HG03457 (cell line): ENCODE data around the gene DLEC1.
A peak's percentile ranks its signal among the peaks of the same experiment; 100 is the strongest.

Experiments
- ATAC-seq: cut with Tn5 transposase; IDR thresholded peaks from one replicate; pipeline ENCODE4 v1.9.1; 2021; ENCODE audit warnings: moderate number of reproducible peaks; ENCODE audit not compliant: unreplicated experiment

DLEC1 gene, protein sequence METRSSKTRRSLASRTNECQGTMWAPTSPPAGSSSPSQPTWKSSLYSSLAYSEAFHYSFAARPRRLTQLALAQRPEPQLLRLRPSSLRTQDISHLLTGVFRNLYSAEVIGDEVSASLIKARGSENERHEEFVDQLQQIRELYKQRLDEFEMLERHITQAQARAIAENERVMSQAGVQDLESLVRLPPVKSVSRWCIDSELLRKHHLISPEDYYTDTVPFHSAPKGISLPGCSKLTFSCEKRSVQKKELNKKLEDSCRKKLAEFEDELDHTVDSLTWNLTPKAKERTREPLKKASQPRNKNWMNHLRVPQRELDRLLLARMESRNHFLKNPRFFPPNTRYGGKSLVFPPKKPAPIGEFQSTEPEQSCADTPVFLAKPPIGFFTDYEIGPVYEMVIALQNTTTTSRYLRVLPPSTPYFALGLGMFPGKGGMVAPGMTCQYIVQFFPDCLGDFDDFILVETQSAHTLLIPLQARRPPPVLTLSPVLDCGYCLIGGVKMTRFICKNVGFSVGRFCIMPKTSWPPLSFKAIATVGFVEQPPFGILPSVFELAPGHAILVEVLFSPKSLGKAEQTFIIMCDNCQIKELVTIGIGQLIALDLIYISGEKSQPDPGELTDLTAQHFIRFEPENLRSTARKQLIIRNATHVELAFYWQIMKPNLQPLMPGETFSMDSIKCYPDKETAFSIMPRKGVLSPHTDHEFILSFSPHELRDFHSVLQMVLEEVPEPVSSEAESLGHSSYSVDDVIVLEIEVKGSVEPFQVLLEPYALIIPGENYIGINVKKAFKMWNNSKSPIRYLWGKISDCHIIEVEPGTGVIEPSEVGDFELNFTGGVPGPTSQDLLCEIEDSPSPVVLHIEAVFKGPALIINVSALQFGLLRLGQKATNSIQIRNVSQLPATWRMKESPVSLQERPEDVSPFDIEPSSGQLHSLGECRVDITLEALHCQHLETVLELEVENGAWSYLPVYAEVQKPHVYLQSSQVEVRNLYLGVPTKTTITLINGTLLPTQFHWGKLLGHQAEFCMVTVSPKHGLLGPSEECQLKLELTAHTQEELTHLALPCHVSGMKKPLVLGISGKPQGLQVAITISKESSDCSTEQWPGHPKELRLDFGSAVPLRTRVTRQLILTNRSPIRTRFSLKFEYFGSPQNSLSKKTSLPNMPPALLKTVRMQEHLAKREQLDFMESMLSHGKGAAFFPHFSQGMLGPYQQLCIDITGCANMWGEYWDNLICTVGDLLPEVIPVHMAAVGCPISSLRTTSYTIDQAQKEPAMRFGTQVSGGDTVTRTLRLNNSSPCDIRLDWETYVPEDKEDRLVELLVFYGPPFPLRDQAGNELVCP (N-terminal part only)

DNA sequence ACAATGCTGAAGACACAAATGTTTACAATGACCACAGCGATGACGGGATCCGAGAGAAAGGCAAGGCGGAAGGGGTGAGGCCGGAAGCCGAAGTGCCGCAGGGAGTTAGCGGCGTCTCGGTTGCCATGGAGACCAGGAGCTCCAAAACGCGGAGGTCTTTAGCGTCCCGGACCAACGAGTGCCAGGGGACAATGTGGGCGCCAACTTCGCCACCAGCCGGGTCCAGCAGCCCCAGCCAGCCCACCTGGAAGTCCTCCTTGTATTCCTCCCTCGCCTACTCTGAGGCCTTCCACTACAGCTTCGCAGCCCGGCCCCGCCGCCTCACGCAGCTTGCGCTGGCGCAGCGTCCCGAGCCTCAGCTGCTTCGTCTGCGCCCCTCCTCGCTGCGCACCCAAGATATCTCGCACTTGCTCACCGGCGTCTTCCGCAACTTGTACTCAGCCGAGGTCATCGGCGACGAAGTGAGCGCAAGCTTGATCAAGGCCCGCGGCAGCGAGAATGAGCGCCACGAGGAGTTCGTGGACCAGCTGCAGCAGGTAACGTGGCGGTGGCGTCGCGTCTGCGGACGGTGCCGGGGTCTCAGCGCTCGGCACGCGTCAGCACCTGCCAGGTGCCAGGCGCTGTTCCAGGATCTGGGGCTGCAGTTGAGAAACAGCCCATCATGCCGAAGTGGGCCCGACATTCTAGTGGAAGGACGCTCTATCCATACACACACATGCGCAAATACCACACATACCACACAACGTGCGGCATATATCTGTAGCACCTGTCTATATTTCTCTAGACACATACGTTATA, at the start of gene DLEC1:
Gene DLEC1 (plus strand): TSS at position 108 of the 798 bp plus-strand sequence. CDS start 18 bp downstream, at position 126.
- ATAC-seq: peak; percentile 79

DNA sequence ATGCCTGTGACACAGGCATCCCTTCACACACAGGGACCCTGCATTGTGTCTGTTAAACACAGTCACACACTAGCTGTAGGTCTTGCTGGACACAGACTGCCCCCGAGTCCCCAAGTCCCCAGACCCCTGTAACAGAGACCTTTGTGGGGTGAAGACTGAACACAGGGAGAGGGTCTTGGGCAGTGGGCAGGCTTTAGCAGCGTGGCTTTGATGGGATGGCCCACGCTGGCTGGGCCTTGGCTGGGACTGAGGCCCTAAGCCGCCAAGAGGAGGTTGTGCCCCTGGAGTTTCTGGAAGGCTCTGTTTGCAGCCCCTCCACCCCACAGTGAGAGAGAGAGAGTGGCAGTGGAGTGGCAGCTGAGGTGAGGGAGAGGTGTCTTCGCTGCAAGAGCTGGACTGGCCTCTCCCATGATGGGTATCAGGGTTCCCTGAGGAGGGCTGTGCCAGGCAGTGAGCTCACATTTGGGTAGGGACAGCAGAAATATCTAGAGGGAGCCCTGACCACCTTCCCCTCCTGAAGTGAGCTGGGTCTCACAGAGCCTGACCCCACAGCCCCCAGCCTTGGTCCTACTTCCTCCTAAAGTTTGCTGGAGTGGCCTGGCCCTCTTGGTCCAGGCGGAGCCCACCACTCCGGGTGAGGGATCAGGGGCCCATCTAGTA, 49.1 kb upstream of the DLEC1 start:
- ATAC-seq: no peak

DNA sequence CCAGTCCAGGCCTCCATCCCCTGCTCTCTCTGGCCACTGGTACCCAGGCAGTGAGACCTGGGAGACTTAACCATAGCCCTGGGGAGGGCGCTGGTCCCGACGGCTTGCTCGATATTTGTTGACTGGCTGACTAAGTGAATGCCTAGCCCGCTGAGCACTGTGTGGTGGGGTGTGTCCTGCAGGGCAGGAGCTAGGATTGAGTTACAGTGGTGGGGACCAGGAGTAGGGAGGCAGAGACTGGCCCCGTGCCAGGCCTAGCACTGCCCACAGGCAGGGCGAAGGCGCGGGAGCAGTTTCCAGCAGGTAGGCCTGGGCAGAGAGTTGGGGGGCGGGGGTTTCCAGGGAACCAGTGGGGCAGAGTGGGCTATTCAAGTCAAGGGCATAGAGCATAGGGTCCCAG, 48.5 kb upstream of the DLEC1 start, which contains the start of gene VILL:
Gene VILL (plus strand): TSS at position 260 of the 400 bp plus-strand sequence. CDS start 2,887 bp downstream, outside the sequence.
- no peak for ATAC-seq

DNA sequence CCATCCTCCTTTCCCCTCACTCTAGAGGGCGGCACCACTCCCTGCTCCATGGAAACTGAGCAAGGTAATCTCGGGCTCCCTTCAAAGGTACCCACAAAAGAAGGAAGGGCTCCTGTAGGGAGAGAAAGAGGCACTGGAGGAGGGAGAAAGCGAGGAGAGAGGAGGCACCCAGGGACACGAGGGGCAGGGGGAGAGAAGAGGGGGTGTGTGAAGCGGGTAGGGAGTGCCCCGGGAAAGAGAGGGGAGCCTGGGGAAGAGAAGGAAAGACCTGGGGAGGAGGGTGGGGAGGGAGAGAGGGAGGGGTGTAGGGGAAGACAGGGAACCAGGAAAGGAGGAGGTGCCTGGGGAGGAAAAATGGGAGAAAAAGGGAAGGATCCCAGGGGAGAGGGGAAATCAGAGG, 47.9 kb upstream of the DLEC1 start:
- no peak for ATAC-seq

DNA sequence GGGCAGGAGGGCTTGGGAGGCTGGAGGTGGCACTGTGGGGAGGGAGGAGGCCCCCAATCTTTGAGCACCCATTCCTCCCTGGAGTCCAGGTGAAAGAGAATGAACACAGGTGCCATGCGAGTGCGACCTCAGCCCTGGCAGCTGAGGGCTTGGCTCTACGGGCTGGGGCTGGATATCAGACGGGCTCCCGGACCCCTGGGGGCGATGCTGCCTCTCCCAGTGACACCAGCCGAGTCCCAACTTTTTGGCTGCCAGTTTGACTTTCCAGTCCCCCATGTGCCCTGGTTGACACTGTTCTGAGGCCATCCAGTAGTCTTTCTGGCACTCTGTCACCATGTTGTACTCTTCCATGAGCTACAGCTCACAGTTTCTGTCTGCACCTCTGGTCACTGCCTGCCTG, 47.2 kb upstream of the DLEC1 start:
- ATAC-seq: no peak

DNA sequence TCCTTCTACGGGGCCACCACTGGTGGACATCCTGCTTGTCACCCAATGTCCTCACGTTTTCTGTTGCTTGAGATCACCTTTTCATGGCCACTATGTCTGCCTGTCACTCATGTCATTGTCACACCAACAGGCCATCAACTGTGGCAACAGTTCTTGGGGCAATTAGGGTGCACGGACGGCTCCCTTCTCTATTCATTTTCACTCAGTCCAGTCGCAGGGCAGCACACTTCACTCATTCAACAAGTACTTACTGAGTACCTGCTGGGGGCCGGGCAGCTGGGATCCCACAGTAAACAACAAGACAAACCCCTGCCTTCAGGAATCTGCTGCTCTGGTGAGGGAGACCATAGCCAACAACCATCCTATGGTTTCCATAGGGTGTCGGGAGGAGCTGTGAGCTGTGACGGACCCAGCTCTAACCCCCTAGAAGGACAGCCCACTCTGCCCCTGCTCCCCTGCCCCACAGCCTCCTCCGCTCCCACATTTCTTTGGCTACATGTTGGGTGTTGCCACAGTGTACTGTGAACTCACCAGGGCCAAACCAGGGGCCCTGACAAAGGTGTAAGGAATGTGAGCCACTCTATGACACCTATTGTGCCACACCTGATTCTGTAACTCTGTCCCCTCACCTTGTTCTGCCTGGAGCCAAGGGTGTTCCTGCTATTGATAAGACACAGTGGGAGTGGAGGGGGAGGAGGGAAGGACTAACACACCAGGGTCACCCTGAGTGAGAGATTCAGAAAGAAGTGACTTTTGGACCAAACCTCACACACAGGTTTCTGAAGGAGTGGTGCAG, 46.5 kb upstream of the DLEC1 start:
- no peak for ATAC-seq

DNA sequence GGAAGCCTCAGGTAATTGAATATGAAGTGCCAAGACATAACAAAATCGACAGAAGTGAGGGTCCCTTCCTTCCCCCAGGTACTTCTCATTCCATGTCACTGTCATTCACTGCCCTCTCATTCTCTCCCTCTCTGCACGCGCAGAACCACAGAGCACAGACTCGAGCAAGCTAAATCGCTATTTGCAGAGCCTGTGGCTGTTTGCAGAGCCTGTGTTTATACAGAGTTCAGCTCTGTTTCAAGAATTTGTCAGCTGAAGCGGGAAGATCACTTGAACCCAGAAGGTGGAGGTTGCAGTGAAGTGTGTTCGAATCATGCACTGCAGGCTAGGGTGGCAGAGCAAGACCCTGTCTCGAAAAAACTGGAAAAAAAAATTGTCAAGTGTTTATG, 45.9 kb upstream of the DLEC1 start:
- no peak for ATAC-seq

DNA sequence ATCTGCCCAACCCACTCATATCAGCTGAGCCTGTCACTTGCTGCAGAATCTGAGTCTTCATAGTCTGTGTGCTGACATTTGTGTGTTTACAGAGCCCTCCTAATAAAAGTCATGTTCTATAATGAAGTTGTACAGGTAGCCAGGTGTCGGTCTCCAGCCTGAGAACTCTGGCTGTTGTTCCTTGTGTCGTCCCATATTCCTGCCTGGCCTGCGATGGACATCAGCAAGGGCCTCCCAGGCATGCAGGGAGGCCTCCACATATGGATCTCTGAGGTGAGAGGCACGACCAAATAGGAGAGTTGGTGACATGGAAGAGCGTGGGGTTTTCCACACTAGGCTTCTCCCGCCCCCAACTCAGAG, 45.6 kb upstream of the DLEC1 start:
- ATAC-seq: no peak

DNA sequence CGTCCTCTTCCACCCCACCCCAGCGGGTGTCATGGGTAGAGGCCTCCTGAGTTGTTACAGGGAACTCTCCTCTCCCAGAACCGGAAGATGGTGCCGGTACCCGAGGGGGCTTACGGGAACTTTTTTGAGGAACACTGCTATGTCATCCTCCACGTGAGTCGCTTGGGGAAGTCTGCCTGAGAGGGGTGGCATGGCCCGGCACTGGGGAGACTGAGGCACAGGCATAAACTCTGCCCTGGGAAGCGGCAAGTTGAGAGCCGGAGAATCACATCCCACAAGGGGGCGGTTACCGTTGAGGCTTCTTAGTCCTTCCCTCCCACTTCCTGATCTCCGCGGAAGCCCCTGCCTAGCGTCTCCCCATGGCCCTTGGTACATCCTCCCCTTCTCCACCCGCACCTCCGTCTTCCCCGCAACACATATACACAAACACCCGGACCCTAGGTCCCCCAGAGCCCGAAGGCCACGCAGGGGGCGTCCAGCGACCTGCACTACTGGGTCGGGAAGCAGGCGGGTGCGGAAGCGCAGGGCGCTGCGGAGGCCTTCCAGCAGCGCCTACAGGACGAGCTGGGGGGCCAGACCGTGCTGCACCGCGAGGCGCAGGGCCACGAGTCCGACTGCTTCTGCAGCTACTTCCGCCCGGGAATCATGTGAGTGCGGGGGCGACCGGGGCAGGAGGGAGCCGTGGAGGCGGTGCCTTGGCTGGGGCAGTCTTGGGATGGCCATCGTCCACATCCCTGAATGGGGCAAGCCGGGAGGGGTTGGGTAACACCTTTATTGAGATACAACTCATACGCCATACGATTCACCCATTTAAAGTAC, 45.0 kb upstream of the DLEC1 start:
- peak; percentile 49 for ATAC-seq

DNA sequence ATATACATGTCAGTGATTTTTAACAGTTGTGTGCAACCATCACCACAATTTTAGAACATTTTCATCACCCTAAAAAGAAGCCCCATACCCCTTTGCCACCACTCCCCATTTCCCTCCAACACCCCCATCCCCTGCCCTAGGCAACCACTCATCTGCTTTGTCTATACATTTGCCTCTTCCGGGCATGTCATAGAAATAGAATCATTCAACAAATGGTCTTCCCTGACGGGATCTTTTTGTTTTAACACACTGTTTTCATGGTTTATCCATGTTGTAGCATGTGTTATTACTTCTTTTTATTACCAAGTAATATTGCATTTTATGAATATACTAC, 44.4 kb upstream of the DLEC1 start:
- ATAC-seq: no peak

DNA sequence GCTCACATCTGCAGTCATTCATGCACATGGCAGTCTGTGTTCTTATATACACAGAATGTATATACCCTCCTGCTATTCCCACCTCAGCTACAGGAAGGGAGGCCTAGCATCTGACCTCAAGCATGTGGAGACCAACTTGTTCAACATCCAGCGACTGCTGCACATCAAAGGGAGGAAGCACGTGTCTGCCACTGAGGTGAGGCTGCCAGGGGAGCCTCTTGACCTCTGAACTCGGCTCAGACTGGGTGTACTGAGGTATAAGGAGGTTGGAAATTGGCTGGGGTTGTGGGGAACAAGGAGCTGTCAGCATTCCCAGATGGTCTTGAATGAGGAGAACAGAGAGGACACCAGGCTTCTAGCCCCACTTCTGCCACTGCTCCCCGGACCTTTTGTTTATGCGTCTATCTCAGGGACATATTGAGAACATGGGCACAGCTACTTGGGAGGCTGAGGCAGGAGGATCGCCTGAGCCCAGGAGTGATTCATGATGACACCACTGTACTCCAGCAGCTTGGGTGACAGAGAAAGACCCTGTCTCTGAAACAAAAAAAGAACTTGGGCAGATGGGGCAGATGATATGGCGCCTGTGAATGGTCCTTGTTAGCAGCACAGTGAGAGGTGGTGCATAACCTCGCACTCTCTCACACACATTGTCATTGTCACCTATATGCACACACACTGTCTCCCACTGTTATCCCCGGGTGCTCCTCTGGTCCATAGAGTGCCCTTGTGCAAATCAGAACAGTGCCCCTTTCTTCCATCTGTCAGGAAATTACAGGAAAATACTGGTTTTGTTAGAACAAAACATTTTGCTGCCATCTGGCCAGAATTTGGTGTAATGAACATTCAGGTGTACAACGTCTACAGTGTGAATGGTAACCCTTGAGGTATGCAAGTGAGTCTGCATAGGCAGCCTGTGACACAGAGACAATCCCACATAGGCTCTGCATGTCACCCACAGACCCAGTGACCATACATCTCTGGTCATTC, 43.1 kb upstream of the DLEC1 start:
- no peak for ATAC-seq

DNA sequence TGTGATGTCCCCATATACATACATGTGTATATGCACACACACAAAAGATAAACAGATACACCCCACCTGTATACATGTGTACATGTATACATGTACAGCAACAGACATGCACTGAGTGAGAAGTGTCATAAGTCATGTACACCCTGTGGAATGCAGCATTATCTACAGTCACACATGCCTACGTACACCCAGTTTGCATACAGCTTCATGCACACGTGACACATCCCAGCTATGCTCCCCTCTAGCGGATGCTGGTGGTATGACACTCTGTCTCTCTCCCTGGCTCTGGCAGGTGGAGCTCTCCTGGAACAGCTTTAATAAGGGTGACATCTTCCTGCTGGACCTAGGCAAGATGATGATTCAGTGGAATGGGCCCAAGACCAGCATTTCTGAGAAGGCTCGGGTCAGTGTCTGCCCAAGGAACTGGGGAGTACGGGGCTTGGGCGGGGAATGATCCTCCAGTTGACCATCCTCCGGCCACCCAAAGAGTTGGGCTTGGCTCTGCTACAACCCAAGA, 42.2 kb upstream of the DLEC1 start:
- ATAC-seq: peak; percentile 49

DNA sequence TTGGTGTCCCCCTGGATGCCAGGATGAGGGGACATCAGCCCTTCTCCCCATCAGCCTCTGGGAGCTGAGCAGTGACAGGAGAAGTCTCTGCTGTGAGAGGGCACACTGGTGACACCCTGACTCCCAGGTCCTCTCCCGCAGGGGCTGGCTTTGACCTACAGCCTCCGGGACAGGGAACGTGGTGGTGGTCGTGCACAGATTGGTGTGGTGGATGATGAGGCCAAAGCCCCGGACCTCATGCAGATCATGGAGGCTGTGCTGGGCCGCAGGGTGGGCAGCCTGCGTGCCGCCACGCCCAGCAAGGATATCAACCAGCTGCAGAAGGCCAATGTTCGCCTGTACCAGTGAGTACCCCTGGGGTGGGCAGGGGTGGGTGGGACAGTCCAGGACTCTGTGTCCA, 41.7 kb upstream of the DLEC1 start:
- ATAC-seq: no peak

DNA sequence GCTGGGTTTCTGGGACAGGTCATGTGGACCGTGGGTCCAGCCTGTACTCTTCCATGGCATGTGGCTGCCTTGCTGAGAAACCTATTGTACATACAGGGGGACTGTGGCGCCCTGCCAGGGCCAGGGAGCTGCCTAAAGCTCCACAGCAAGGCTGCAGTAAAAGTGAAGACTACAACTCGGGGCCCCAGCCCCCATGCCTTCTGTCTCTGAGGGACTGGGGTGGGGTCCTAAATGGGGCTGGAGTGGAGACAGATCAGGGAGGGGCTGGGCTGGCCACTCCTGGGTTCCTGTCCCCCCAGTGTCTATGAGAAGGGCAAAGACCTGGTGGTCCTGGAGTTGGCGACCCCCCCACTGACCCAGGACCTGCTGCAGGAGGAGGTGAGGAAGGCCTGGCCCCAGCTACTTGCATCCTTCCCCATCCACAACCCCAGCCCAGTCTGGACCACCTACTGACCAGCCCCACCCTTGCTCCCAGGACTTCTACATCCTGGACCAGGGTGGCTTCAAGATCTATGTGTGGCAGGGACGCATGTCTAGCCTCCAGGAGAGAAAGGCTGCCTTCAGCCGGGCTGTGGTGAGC, 41.1 kb upstream of the DLEC1 start:
- no peak for ATAC-seq

DNA sequence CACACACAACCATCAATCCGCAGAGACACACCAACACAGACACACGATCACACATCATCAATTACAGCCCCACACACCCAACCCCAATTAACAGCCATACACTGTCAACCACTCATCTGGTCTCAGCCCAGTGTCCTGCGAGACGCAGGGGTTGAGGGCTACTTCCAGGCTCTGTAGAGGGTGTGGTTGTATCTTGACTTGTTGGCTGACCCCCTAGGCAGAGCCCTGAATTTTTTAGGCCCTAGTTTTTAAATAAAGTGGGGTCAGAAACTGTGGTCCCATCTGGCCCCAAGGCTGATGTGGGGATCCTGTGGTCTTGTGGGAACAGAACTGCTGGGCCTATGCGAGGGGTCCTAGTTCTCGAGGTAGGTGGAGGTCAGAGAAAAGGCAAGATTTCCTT, 39.2 kb upstream of the DLEC1 start:
- no peak for ATAC-seq

DNA sequence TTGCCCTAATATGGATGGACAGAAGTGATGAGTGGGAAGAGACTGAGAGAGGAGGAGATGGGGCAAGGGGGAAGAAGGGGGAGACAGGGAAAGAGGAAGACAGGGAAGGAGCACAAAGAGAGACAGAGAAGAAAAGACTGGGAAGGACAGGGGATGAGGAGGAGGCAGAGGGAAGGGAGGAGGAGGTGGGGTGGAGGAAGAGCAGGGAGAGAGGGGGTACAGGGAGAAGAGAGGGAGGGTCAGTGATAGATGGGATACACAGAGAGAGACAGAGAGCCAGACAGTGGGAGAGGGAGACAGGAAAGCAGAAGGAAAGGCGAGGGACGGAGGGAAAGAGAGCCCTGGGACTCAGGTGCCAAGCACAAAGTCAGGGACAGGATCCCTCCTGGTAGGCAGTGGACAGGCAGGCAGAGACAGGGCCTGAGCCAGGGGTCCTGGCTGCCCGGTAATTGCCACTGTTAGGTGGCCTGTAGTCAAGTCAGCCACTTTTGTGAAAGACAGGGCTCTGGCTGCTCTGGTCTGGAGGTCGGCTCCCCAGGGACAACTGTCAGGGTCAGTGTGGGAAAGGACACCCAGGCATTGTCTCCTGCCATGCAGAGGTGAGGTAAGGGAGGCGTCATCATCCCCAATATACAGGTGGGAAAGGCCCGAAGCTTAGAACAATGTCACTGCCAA, 38.6 kb upstream of the DLEC1 start:
- no peak for ATAC-seq
